ENCODE results near the gene CELSR1.
A peak's percentile ranks its signal among the peaks of the same experiment; 100 is the strongest.

Gene CELSR1

DNA sequence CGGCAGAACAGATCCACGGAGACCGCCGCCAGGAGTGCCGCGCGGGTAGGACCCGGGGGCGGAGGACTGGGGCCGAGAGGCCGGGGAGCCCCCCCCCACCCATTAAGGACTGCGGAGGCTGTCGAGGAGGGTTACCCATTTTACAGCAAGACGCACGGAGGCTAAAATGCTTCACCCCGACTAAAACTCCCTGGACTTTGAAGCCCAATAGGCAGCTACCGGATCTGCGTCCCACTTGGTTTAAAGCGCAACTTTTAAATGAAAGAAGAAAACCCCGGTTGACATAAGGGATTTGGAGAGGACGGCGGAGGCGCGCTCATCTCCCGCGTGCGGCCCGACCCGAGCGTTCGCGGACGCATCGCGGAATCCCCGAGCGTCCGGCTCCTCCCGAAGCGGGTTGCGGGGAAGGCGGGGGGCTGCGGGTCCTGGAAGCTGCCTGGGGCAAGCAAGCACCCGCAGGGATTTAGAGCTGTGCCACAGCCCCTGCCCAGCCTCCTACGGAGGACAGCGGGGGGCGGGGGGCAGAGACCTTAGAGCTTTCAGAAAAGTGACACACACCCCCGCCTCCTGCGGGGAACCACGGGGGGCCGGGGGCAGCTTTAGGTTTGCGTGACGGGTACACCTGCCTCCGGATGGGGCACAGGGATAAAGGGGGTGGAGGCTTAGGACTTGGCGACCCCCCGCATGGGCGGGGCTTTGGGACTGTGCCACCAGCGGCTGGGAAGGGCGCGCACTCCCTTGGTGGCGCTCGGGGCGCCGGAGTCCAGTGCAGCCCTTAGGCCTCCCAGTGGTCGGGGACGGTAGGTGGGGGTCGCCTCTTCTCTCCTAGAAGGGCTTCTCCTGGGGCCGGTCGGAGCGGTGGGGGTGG lies 760 bp upstream of the CELSR1 start:
- H3K4me3 ChIP-seq (ENCODE audit: low read length), result peak overlapping the region; percentile 71
- DNase-seq (ENCODE audit: low read depth), result peak; percentile 78
- TF ChIP-seq, protein P1, sequence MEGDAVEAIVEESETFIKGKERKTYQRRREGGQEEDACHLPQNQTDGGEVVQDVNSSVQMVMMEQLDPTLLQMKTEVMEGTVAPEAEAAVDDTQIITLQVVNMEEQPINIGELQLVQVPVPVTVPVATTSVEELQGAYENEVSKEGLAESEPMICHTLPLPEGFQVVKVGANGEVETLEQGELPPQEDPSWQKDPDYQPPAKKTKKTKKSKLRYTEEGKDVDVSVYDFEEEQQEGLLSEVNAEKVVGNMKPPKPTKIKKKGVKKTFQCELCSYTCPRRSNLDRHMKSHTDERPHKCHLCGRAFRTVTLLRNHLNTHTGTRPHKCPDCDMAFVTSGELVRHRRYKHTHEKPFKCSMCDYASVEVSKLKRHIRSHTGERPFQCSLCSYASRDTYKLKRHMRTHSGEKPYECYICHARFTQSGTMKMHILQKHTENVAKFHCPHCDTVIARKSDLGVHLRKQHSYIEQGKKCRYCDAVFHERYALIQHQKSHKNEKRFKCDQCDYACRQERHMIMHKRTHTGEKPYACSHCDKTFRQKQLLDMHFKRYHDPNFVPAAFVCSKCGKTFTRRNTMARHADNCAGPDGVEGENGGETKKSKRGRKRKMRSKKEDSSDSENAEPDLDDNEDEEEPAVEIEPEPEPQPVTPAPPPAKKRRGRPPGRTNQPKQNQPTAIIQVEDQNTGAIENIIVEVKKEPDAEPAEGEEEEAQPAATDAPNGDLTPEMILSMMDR (IDR thresholded peaks at IDR 0.05; ENCODE audit: insufficient read depth, low read depth, low read length, missing control alignments), result peak; percentile 16

DNA sequence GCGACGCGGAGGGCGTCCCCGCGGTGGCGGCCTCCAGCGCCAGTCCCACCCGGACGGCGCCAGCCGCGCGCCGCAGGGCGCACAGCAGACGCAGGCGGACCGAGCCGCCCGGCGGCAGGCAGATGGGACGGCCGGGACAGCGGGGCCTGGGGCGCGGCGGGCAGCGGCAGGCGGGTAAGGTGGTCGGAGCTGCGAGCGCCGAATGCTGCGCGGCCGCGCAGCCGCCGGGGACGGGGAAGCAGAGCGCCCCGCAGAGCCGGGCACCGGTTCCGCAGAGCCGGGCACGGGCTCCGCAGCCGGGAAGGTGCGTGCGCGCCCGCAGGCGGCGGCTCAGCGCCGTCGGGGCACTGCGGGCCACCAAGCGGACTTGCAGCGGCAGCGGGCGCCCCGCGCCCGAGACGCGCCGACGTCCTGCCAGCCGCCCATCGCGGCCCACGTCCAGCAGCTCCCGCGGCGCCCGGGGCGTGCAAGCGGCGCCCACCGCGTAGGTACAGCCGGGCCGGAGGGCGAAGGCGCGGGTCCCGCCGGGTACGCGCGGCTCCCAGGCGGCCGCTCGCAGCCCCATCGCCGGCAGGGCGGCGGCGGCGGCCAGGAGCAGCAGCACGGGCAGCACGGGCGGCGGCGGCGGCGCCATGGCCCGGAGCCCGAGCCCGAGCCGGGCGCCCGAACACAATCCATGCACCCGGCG lies 739 bp downstream of the CELSR1 start:
- DNase-seq (ENCODE audit: low read depth), result peak; percentile 28
- H3K4me3 ChIP-seq (ENCODE audit: low read length), result peak overlapping the region; percentile 21
- TF ChIP-seq, protein P1 (IDR thresholded peaks at IDR 0.05; ENCODE audit: insufficient read depth, low read depth, low read length, missing control alignments), result no peak

DNA sequence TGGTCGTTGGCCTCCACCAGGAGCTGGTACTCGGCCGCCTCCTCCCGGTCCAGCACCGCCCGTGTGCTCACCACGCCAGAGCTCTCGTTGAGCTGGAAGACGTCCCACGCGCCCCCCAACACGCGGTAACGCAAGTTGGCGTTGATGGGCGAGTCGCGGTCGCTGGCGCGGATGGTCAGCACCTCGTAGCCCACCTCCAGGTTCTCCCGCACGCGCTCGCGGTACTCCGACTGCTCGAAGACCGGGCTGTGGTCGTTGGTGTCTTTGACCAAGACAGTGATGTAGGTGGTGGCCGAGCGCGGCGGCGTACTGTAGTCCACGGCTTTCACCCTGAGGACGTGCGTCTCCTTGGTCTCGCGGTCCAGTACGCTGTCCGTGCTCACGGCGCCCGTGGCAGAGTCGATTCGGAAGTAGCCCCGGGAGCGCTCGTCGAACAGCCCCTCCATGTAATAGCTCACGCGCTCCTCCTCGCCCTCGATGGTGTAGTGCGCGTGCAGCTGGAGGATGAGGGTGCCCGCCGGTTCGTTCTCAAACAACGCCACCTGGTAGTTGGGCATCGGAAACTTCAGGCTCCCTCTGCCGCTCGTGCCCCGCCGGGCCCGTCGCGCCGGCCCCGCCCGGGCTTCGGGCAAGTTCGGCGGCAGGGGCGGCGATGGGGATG lies 1.4 kb downstream of the CELSR1 start:
- H3K4me3 ChIP-seq (ENCODE audit: low read length), result peak overlapping the region; percentile 41
- peak; percentile 34 for DNase-seq (ENCODE audit: low read depth)
- TF ChIP-seq, protein P1 (IDR thresholded peaks at IDR 0.05; ENCODE audit: insufficient read depth, low read depth, low read length, missing control alignments), result no peak

DNA sequence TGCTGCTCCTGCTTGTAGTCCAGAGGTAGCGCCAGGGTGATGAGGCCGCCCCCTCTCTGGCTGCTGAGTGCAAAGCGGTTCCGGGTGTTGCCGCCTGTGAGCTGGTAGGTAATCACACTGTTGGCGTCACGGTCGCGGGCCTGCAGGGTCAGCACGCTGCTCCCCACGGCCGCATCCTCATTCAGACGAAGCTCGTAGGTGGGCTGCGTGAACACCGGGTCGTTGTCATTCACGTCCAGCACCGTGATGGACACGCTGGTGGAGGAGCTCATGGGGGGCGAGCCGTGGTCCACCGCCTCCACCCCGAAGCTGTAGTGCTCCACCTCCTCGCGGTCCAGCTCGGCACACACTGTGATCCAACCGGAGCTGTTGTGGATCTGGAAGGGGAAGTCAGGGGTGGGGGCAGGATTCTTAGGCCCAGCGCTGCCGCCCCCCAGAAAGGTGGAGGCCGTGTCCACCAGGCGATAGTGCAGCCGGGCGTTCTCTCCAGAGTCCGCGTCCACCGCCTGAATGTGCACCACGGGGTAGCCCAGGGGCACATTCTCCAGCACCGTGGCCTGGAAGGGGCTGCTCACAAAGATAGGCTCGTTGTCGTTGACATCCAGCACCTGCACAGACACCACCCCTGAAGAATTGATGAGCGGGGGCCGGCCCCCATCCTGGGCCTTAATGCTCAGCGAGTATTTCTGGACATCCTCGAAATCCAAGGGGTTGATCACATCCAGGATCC lies 2.4 kb downstream of the CELSR1 start:
- DNase-seq (ENCODE audit: low read depth), result no peak
- H3K4me3 ChIP-seq (ENCODE audit: low read length), result no peak overlapping the region
- TF ChIP-seq, protein P1 (IDR thresholded peaks at IDR 0.05; ENCODE audit: insufficient read depth, low read depth, low read length, missing control alignments), result no peak

DNA sequence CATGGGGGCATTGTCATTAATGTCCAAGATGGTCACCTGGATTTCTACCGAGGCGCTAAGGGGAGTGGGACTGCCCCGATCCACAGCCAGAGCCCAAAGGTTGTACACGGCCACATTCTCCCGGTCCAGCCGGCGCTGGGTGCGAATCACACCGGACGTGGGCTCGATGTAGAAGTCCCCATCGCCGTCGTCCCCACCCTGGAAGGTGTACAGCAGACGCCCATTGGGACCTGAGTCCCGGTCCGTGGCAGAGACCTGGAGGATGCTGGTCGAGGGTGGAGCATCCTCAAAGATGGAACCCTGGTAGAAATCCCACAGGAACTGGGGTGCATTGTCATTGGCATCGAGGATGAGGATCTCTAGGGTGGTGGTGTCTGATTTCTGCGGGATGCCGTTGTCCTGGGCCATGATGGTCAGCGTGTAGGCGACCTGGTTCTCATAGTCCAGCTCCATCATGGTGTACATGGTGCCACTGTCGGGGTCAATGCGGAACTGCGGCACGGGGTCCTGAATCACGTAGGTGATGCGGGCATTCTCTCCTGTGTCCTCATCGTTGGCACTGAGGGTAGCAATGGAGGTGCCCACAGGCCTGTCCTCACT lies 3.1 kb downstream of the CELSR1 start:
- DNase-seq (ENCODE audit: low read depth), result no peak
- H3K4me3 ChIP-seq (ENCODE audit: low read length), result no peak overlapping the region

More for the DNA sequence above, 3.1 kb downstream of the CELSR1 start:
- TF ChIP-seq, protein P1 (IDR thresholded peaks at IDR 0.05; ENCODE audit: insufficient read depth, low read depth, low read length, missing control alignments), result no peak
